ENCODE data around the gene DSCAML1. TPM values are rescaled to one million over a fixed set of nuclear protein-coding genes. Genes with fewer than 3 reads are reported as not detected.

The DSCAML1 gene
- total RNA-seq, 1 donor from 2014 or later: 4.0 TPM

DNA sequence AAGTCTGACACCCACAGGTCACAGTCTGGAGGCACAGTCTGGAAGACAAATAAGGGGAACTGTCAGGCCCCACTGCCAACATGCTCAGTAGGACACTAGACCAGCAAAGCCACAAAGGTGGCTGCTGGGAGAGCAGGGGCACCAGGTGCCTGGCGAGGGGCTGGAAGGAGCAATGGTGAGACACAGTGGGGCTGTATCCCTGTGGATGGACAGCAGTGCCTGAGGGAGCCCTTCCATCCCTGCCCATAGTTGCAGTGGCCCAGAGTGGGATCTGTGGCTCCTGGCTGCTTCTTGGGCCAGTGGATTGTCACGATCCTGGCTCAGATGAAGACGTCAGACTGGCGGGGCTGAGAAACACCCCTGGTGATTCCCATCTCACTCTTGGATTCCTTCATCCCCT is 154.6 kb downstream of the DSCAML1 start:
- no peak overlapping the region for H3K4me3 ChIP-seq (ENCODE audit: low read depth, low read length)
- no peak for DNase-seq (ENCODE audit: low read depth)
- no peak for TF ChIP-seq CTCF (conservative IDR thresholded peaks at IDR 0.05; ENCODE audit: low read depth, low read length)

- DNase-seq (ENCODE audit: low read depth): no peak
- no peak overlapping the region for H3K4me3 ChIP-seq (ENCODE audit: low read depth, low read length)
- no peak for TF ChIP-seq CTCF (conservative IDR thresholded peaks at IDR 0.05; ENCODE audit: low read depth, low read length)
These were observed 155.8 kb downstream of the DSCAML1 start for GRCh38 chr11:117641008-117641915.

GRCh38 chr11:117640041-117640440 is 157.0 kb downstream of the DSCAML1 start:
- no peak for TF ChIP-seq CTCF (conservative IDR thresholded peaks at IDR 0.05; ENCODE audit: low read depth, low read length)
- no peak for DNase-seq (ENCODE audit: low read depth)
- H3K4me3 ChIP-seq (ENCODE audit: low read depth, low read length): no peak overlapping the region

- no peak for DNase-seq (ENCODE audit: low read depth)
- H3K4me3 ChIP-seq (ENCODE audit: low read depth, low read length): no peak overlapping the region
- TF ChIP-seq CTCF (conservative IDR thresholded peaks at IDR 0.05; ENCODE audit: low read depth, low read length): no peak
These were observed 157.4 kb downstream of the DSCAML1 start for GRCh38 chr11:117639601-117640000.

GRCh38 chr11:117638911-117639543 is 158.0 kb downstream of the DSCAML1 start:
- no peak overlapping the region for H3K4me3 ChIP-seq (ENCODE audit: low read depth, low read length)
- no peak for DNase-seq (ENCODE audit: low read depth)
- TF ChIP-seq CTCF (conservative IDR thresholded peaks at IDR 0.05; ENCODE audit: low read depth, low read length): no peak

DNA sequence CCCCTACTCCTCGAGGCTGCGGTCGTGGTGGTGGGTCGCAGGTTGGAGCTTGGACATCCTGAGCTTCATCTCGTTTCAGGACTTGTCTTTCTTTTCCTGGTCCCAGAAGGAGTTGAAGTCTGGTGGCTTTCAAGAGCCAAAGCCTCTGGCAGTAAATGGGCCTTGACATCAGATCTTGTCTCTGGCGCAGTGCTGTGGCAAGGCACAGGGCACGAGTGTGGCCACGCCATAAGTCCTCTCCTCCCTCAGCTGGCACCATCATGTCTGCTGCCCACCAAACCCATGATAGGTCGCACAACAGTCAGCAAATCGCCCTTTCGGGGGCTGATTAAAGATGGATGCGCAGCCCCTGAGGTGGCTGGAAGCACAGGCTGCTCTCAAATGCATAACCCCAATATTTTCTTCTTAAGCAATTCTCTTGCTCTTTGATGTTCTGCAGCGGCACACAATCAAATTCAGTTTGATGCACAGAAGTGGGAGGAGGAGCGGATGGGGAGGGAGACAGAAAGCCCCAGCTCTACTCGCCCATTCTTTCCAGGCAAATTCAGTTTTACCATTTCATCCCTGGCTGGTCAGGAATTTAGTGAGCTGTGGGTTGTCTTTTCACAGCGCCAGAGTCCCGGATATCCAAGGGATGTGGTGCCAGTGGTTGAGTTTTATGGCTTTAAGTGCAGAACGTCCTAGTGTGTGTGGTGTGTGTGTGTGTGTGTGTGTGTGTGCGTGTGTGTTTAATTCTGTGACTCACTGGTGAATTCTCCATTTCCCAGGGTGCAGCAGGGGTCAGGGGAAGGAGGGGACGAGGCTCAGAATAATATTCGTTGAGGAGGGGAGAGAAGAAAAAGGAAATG is 162.0 kb downstream of the DSCAML1 start:
- no peak for DNase-seq (ENCODE audit: low read depth)
- no peak for TF ChIP-seq CTCF (conservative IDR thresholded peaks at IDR 0.05; ENCODE audit: low read depth, low read length)
- H3K4me3 ChIP-seq (ENCODE audit: low read depth, low read length): no peak overlapping the region
